Measurements from ENCODE around the gene FBRSL1.

DNA sequence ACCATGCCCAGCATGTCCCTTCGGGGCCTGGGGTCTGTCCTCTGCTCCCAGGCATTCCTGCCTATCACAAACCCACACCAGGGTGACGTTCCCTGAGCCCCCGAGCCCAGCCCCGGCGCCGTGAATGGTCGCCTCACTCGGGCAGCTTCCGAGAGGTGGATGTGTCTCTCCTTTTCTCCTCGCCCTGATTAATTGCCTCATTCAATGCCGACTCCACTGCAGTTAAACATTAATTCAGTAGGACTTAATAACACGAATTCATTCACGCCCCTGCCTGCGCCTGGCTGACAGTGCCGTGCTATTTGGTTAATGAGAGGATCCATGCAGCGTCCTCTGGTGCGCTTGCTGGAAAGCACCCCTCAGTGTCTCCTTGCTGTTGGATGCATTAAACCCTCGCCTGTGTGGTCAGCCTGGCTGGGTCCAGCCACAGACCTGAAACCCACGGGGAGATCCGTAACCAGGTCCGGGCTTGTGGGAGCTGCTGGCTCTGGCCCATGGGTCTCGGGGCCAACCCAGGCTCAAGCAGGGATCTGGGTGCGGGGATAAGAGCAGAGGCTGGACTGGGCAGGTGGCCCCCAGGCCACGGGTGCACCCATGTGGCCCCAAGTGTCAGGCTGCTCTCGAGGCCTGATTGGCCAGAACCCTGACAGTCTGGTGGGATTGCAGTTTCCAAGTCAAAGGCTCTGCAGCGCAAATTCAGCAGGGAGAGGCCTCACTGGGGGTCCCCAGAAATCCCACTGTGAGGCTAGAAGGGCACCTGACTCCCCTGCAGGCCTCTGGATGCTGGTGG lies 55.4 kb downstream of the FBRSL1 start:
- TF ChIP-seq TAF1 (IDR thresholded peaks at IDR 0.05; ENCODE audit: borderline replicate concordance, insufficient read depth, low read length), result no peak
- TF ChIP-seq, protein P1, sequence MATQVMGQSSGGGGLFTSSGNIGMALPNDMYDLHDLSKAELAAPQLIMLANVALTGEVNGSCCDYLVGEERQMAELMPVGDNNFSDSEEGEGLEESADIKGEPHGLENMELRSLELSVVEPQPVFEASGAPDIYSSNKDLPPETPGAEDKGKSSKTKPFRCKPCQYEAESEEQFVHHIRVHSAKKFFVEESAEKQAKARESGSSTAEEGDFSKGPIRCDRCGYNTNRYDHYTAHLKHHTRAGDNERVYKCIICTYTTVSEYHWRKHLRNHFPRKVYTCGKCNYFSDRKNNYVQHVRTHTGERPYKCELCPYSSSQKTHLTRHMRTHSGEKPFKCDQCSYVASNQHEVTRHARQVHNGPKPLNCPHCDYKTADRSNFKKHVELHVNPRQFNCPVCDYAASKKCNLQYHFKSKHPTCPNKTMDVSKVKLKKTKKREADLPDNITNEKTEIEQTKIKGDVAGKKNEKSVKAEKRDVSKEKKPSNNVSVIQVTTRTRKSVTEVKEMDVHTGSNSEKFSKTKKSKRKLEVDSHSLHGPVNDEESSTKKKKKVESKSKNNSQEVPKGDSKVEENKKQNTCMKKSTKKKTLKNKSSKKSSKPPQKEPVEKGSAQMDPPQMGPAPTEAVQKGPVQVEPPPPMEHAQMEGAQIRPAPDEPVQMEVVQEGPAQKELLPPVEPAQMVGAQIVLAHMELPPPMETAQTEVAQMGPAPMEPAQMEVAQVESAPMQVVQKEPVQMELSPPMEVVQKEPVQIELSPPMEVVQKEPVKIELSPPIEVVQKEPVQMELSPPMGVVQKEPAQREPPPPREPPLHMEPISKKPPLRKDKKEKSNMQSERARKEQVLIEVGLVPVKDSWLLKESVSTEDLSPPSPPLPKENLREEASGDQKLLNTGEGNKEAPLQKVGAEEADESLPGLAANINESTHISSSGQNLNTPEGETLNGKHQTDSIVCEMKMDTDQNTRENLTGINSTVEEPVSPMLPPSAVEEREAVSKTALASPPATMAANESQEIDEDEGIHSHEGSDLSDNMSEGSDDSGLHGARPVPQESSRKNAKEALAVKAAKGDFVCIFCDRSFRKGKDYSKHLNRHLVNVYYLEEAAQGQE (IDR thresholded peaks at IDR 0.05; ENCODE audit: insufficient read depth in 1 of 2, low read depth in 2 of 2, low read length in 2 of 2), result no peak

Measured in PFSK-1 (cell line).